ENCODE measurements around the gene ACTR6. TPM values are rescaled to one million over a fixed set of nuclear protein-coding genes. Genes with fewer than 3 reads are reported as not detected.

ACTR6 gene
- total and polyA plus RNA-seq, 2 donors (not counting 3 experiments of a cell fraction or from before 2014, with no cell fraction given) = 7.5 to 23.2 TPM

- Histone ChIP-seq H3K9ac (replicated peaks; ENCODE audit: extremely low read depth, insufficient read depth, low read length) (no peak overlapping the region), H3K4me1 (ENCODE audit: control insufficient read depth, extremely low read depth, insufficient read depth, low read length) (peaks cover 19% of the 10 kb centered on the region), H3K4me3 (replicated peaks in 1 of 3; ENCODE audit: insufficient read depth in 1 of 3, low read depth in 1 of 3, low read length in 3 of 3) (peak overlapping the region; percentile 78 to 97 (median 95)), H3K27ac (ENCODE audit: insufficient read depth, low read depth, low read length) (no peak overlapping the region), H3K4me2 (ENCODE audit: insufficient read depth, low read length) (peak overlapping the region; percentile 76), H3K79me2 (ENCODE audit: control insufficient read depth, insufficient read depth, low read length) (peaks cover 32% of the 10 kb centered on the region), H3K9me1 (replicated peaks; ENCODE audit: control insufficient read depth, extremely low read depth, insufficient read depth, low read length) (no peaks in the 10 kb centered on the region), H3K27me3 (ENCODE audit: control insufficient read depth in 2 of 2, insufficient read depth in 2 of 2, low read length in 2 of 2) (no peaks in the 10 kb centered on the region), H3K9me3 (replicated peaks; ENCODE audit: control insufficient read depth, insufficient read depth, low read length) (no peaks in the 10 kb centered on the region), H3K36me3 (ENCODE audit: control insufficient read depth in 2 of 2, extremely low read depth in 1 of 2, insufficient read depth in 2 of 2, low read length in 2 of 2) (no peaks in the 10 kb centered on the region), H2AFZ (ENCODE audit: low read depth, low read length) (peak overlapping the region; percentile 99), H4K20me1 (replicated peaks; ENCODE audit: control insufficient read depth, extremely low read depth, insufficient read depth, low read length) (peaks cover 2% of the 10 kb centered on the region)
- ChIA-PET CTCF (interaction anchor here (1.0 to 1.8 kb wide), 4 partner anchors 11 to 289 kb away, joined by 3 to 4 read pairs (median 4); partner anchors contain the start of gene ACTR6), POLR2A (no interaction called here)
- BruUV-seq (replicated peaks) = no TSS peak
- no peak for DNase-seq (ENCODE audit: low read depth, low spot score)
- intact Hi-C loops (cut with micrococcal nuclease) (loop anchor here (2.0 to 5.0 kb wide), 3 partner anchors 46 to 299 kb away; partner anchors contain the start of gene BLTP3B), dilution Hi-C loops (cut with MboI; ENCODE audit: extremely low pct_ligation_motif_present, low sequenced_read_pairs) (no loop called here)
- no peak for FAIRE-seq
- TF ChIP-seq MAX (IDR thresholded peaks at IDR 0.05; ENCODE audit: insufficient read depth, insufficient read length) (no peak), CTCF (IDR thresholded peaks at IDR 0.05; ENCODE audit: extremely low read depth in 1 of 2, insufficient read depth in 1 of 2, low read depth in 1 of 2, low read length in 2 of 2) (no peak), FOS (IDR thresholded peaks at IDR 0.05; ENCODE audit: borderline replicate concordance, insufficient read depth, low read length) (no peak), EZH2 (IDR thresholded peaks at IDR 0.05; ENCODE audit: borderline replicate concordance, low read depth, low read length, severe bottlenecking) (no peak), MYC (IDR thresholded peaks at IDR 0.05; ENCODE audit: low read depth, low read length) (no peak), GATA2 (IDR thresholded peaks at IDR 0.05; ENCODE audit: insufficient read depth, insufficient read length, low read depth, low read length) (no peak)
Observed at GRCh38 chr12:100265732-100266584, 65.3 kb downstream of the ACTR6 start.

All from endothelial cell of umbilical vein (primary cell).